B cell (primary cell): ENCODE results near the gene GPC4. TPM values are rescaled to one million over a fixed set of nuclear protein-coding genes. Genes with fewer than 3 reads are reported as not detected.

ENCODE experiments used
- ATAC-seq: fragments of 200-7000 bp; cut with Tn5 transposase; one replicate; pipeline ENCODE4 v1.10.0; 2021; ENCODE audit warnings: low read depth, mild to moderate bottlenecking, moderate number of reproducible peaks, moderate library complexity
- CTCF ChIA-PET: fragments of 350-600 bp; sonication (Branson Sonifier 250); formaldehyde crosslinking; loops from one replicate; lab custom pipeline; 2021; ENCODE audit warnings: antibody characterized with exemption, inconsistent platforms; lab: Charles Lee
- POLR2A ChIA-PET: fragments of 350-600 bp; sonication (Branson Sonifier 250); formaldehyde crosslinking; loops from one replicate; lab custom pipeline; 2021; ENCODE audit warnings: antibody characterized with exemption; lab: Charles Lee
- DNase-seq: peaks from one replicate; pipeline ENCODE4 v3.0.0; 2013
- H2AFZ ChIP-seq: 2 replicates; pipeline ENCODE4 v1.6.1; 2012; ENCODE audit warnings: mild to moderate bottlenecking, low read depth, low read length; ENCODE audit not compliant: insufficient read depth, poor library complexity, severe bottlenecking
- H3K27ac ChIP-seq, 2 donors: 1 replicate in 1 of 2; 2 replicates in 1 of 2; pipeline ENCODE4 v1.5.1; 2012 to 2013; ENCODE audit warnings: low read length in 2 of 2, mild to moderate bottlenecking in 2 of 2, moderate library complexity in 1 of 2
- H3K27me3 ChIP-seq, 4 experiments: fragments of 200-600 bp in 1 of 4; sonication (generic) in 1 of 4; replicated peaks in 1 of 4; 1 replicate in 2 of 4; 2 replicates in 2 of 4; pipeline versions ENCODE4 v1.6.1 to v1.7.0; 2013 to 2016; ENCODE audit warnings: low read length in 3 of 4, mild to moderate bottlenecking in 2 of 4, mixed read lengths in 1 of 4, moderate library complexity in 1 of 4; ENCODE audit not compliant: insufficient read depth in 4 of 4, control insufficient read depth in 3 of 4; ENCODE audit errors: control extremely low read depth in 1 of 4
- H3K36me3 ChIP-seq, 2 experiments: replicated peaks in 1 of 2; 1 replicate in 1 of 2; 2 replicates in 1 of 2; pipeline versions ENCODE4 v1.6.1 to v1.7.1; 2013; ENCODE audit warnings: low read length in 1 of 2; ENCODE audit not compliant: insufficient read depth in 2 of 2, control insufficient read depth in 1 of 2; ENCODE audit errors: control extremely low read depth in 1 of 2, extremely low read depth in 1 of 2
- H3K4me1 ChIP-seq, 2 donors: fragments of 200-600 bp in 1 of 2; sonication (generic) in 1 of 2; 1 replicate in 1 of 2; 2 replicates in 1 of 2; pipeline versions ENCODE4 v1.5.1 to v1.6.1; 2013 to 2017; ENCODE audit warnings: low read length in 2 of 2; ENCODE audit not compliant: control insufficient read depth in 2 of 2, insufficient read depth in 2 of 2
- H3K4me2 ChIP-seq: replicated peaks from 2 replicates; pipeline ENCODE3; 2012; ENCODE audit warnings: mild to moderate bottlenecking, low read depth, low read length; ENCODE audit not compliant: poor library complexity, severe bottlenecking
- H3K4me3 ChIP-seq, 5 experiments: fragments of 200-600 bp in 1 of 5; sonication (generic) in 1 of 5; 1 replicate in 3 of 5; 2 replicates in 2 of 5; pipeline versions ENCODE4 v1.5.1 to v1.7.0; 2011 to 2016; ENCODE audit warnings: low read length in 4 of 5, mild to moderate bottlenecking in 4 of 5, low read depth in 2 of 5, control low read depth in 1 of 5, moderate library complexity in 1 of 5; ENCODE audit not compliant: insufficient read depth in 1 of 5; ENCODE audit errors: control extremely low read depth in 1 of 5, extremely low read depth in 1 of 5
- H3K79me2 ChIP-seq: fragments of 200-600 bp; sonication (generic); one replicate; pipeline ENCODE4 v1.6.0; 2016; ENCODE audit warnings: low read length; ENCODE audit not compliant: control insufficient read depth, insufficient read depth
- H3K9ac ChIP-seq: fragments of 200-600 bp; sonication (generic); 2 replicates; pipeline ENCODE4 v1.6.1; 2017; ENCODE audit warnings: mild to moderate bottlenecking, low read length, moderate library complexity
- H3K9me3 ChIP-seq, 3 donors: one replicate each; pipeline versions ENCODE4 v1.6.1 to v1.7.1; 2013; ENCODE audit warnings: low read length in 2 of 3; ENCODE audit not compliant: control insufficient read depth in 2 of 3, insufficient read depth in 1 of 3; ENCODE audit errors: control extremely low read depth in 1 of 3
- H4K20me1 ChIP-seq: 2 replicates; pipeline ENCODE4 v1.6.0; 2012; ENCODE audit warnings: mild to moderate bottlenecking, low read length; ENCODE audit not compliant: insufficient read depth, control insufficient read depth, poor library complexity, severe bottlenecking
- H3K27ac Mint-ChIP-seq: one replicate; pipeline ENCODE4 v1.8.0; 2021; ENCODE audit warnings: mixed read lengths
- H3K27me3 Mint-ChIP-seq: one replicate; pipeline ENCODE4 v1.8.0; 2021; ENCODE audit warnings: mixed read lengths
- H3K4me1 Mint-ChIP-seq: one replicate; pipeline ENCODE4 v1.8.0; 2021; ENCODE audit warnings: mixed read lengths
- H3K4me3 Mint-ChIP-seq: one replicate; pipeline ENCODE4 v1.8.0; 2021; ENCODE audit warnings: mixed read lengths
- H3K9me3 Mint-ChIP-seq: one replicate; pipeline ENCODE4 v1.8.0; 2022; ENCODE audit warnings: mixed read lengths; ENCODE audit not compliant: insufficient read depth
- EZH2 ChIP-seq: IDR thresholded peaks from 2 replicates; pipeline ENCODE4 v1.6.1; 2012; ENCODE audit warnings: borderline replicate concordance, low read depth, mild to moderate bottlenecking, moderate library complexity, low read length; ENCODE audit not compliant: insufficient read depth, poor library complexity, severe bottlenecking
- WGBS: methylation state at CpG from one replicate; pipeline ENCODE4 v1.1.5; 2013; ENCODE audit warnings: missing lambda C conversion rate; ENCODE audit not compliant: insufficient coverage; 5-methylcytosine and 5-hydroxymethylcytosine counted together
- intact Hi-C: fragments of 100-400 bp; cut with micrococcal nuclease; formaldehyde crosslinking; loops from one replicate; pipeline ENCODE4 v1.10.0; 2022
- polyA plus RNA-seq: library from polyadenylated mRNA; depleted of rRNA; stranded (reverse); fragments of >200 nt; gene quantifications from 2 replicates; pipeline ENCODE4 v1.2.3, GENCODE V29; 2012
- total RNA-seq, 2 donors: library from RNA; stranded (reverse); fragments of 120-200 nt in 1 of 2; gene quantifications; 1 replicate in 1 of 2; 2 replicates in 1 of 2; pipeline versions ENCODE4 v1.2.3 to v1.2.4, GENCODE V29; 2013 to 2022
- TF ChIP-seq, protein P1 (sequence below): fragments of 200-600 bp; IDR thresholded peaks from one replicate; pipeline ENCODE4 v1.8.0; 2022; ENCODE audit warnings: antibody characterized with exemption, mild to moderate bottlenecking

GPC4 gene
- total and polyA plus RNA-seq, 2 donors (not counting 1 experiment from before 2014, with no cell fraction given): 0.30 to 0.47 TPM

DNA sequence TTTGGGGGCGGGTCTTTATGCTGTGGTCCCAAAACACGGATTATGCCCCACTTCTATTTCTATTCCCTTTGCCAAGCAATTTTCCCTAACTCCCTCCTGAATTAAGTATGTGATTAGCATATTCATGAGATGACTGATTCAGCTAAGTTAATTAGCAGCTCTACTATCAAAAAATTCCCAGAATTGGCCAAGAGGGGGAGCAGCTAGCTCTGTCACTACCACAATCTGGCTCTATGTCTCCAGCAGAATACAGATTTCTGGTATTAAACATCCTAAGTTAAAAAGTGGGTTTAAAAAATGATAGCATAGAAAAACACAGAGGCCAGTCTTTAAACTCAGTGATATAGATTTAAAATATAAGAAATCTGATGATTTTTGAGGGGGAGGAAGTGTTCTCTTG, 80.3 kb downstream of the GPC4 start:
- H3K4me1 ChIP-seq: no peaks in the 10 kb centered on the region
- H3K27me3 ChIP-seq: peaks cover 0 to 4% (median 0%) of the 10 kb centered on the region in 4 experiments
- TF ChIP-seq, protein P1, sequence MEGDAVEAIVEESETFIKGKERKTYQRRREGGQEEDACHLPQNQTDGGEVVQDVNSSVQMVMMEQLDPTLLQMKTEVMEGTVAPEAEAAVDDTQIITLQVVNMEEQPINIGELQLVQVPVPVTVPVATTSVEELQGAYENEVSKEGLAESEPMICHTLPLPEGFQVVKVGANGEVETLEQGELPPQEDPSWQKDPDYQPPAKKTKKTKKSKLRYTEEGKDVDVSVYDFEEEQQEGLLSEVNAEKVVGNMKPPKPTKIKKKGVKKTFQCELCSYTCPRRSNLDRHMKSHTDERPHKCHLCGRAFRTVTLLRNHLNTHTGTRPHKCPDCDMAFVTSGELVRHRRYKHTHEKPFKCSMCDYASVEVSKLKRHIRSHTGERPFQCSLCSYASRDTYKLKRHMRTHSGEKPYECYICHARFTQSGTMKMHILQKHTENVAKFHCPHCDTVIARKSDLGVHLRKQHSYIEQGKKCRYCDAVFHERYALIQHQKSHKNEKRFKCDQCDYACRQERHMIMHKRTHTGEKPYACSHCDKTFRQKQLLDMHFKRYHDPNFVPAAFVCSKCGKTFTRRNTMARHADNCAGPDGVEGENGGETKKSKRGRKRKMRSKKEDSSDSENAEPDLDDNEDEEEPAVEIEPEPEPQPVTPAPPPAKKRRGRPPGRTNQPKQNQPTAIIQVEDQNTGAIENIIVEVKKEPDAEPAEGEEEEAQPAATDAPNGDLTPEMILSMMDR: peak; percentile 43
- no peak for TF ChIP-seq EZH2
- Mint-ChIP-seq H3K27ac (no peak overlapping the region), H3K4me1 (no peaks in the 10 kb centered on the region), H3K4me3 (no peak overlapping the region), H3K9me3 (no peaks in the 10 kb centered on the region), H3K27me3 (no peaks in the 10 kb centered on the region)
- ATAC-seq: no peak
- no peaks in the 10 kb centered on the region for H3K36me3 ChIP-seq
- H2AFZ ChIP-seq: no peak overlapping the region
- intact Hi-C loops: no loop called here
- no peak overlapping the region for H3K4me3 ChIP-seq
- H3K9me3 ChIP-seq: no peaks in the 10 kb centered on the region
- CTCF ChIA-PET: interaction anchor here (1.0 to 1.6 kb wide), 4 partner anchors 9 to 335 kb away, joined by 3 to 5 read pairs (median 4); no protein-coding TSS in a partner anchor
- no CpG with 5 or more reads among the region's 2 CpGs for WGBS
- H3K27ac ChIP-seq: no peak overlapping the region
- peak; percentile 16 for DNase-seq
- H3K79me2 ChIP-seq: no peaks in the 10 kb centered on the region
- H4K20me1 ChIP-seq: no peaks in the 10 kb centered on the region
- H3K4me2 ChIP-seq: no peak overlapping the region
- POLR2A ChIA-PET: no interaction called here
- no peak overlapping the region for H3K9ac ChIP-seq

DNA sequence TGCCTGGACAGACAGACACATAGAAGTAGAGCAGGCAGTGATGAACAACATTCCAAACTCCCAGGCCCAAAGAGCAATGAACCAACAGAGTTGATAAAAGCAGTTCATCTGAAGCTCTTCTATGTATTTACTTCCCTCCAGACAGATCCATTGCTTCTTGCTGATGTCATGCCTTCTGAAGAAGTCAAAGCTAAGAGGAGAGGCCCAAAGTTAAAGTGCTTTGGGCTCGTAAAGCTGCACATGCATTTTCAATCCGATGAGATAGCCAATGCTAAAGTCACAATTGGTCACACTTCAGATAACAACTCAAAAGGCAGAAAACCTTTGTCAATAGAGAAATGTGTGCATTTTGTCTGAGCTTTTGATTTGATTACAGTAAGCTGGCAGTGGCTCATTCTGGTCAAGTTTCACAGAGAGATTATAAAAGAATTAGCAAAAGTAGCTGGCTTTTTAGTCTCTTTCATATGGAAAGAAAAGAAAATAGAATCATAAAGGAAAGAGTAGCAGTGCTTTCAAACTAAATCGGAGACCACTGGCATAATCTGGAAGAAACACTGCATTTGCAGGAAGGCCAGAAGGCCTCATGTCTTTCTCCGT, 82.0 kb downstream of the GPC4 start:
- WGBS: 100% methylated on average over 1 of the region's 4 CpGs
- no peak for ATAC-seq
- Histone ChIP-seq H3K36me3 (no peaks in the 10 kb centered on the region), H3K4me1 (no peaks in the 10 kb centered on the region), H4K20me1 (no peaks in the 10 kb centered on the region), H3K27me3 (peaks cover 0 to 4% (median 0%) of the 10 kb centered on the region in 4 experiments), H3K4me3 (no peak overlapping the region), H3K4me2 (no peak overlapping the region), H2AFZ (no peak overlapping the region), H3K79me2 (no peaks in the 10 kb centered on the region), H3K9me3 (no peaks in the 10 kb centered on the region), H3K9ac (no peak overlapping the region), H3K27ac (no peak overlapping the region)
- Mint-ChIP-seq H3K9me3 (no peaks in the 10 kb centered on the region), H3K4me1 (no peaks in the 10 kb centered on the region), H3K27ac (no peak overlapping the region), H3K4me3 (no peak overlapping the region), H3K27me3 (no peaks in the 10 kb centered on the region)
- no peak for TF ChIP-seq EZH2
- TF ChIP-seq, protein P1: no peak
- intact Hi-C loops: no loop called here
- ChIA-PET POLR2A (no interaction called here), CTCF (interaction anchor here (1.3 kb wide), 1 partner anchor 12 kb away, joined by 3 read pairs; no protein-coding TSS in a partner anchor)
- no peak for DNase-seq
